Hepatocyte (in vitro differentiated cells): ENCODE measurements around the gene SPATC1L. TPM values are rescaled to one million over a fixed set of nuclear protein-coding genes. Genes with fewer than 3 reads are reported as not detected.

ENCODE experiments used
- DNase-seq: peaks from one replicate; pipeline ENCODE4 v3.0.0-alpha.2; 2016; ENCODE audit warnings: low spot score
- H2AFZ ChIP-seq: fragments of 200-600 bp; sonication (generic); 2 replicates; pipeline ENCODE4 v1.6.0; 2016; ENCODE audit warnings: antibody characterized with exemption, mild to moderate bottlenecking
- H3K27ac ChIP-seq: fragments of 200-600 bp; sonication (generic); 2 replicates; pipeline ENCODE4 v1.5.1; 2016; ENCODE audit warnings: mild to moderate bottlenecking
- H3K27me3 ChIP-seq: fragments of 200-600 bp; sonication (generic); 2 replicates; pipeline ENCODE4 v1.6.1; 2016
- H3K36me3 ChIP-seq: fragments of 200-600 bp; sonication (generic); replicated peaks from 2 replicates; pipeline ENCODE4 v1.5.1; 2016; ENCODE audit warnings: low read depth; ENCODE audit not compliant: insufficient read depth
- H3K4me1 ChIP-seq: fragments of 200-600 bp; sonication (generic); 2 replicates; pipeline ENCODE4 v1.5.1; 2016; ENCODE audit warnings: mild to moderate bottlenecking, moderate library complexity; ENCODE audit not compliant: insufficient read depth
- H3K4me2 ChIP-seq: fragments of 200-600 bp; sonication (generic); 2 replicates; pipeline ENCODE4 v1.6.0; 2016
- H3K4me3 ChIP-seq: fragments of 200-600 bp; sonication (generic); 2 replicates; pipeline ENCODE4 v1.5.1; 2016; ENCODE audit warnings: mild to moderate bottlenecking
- H3K79me2 ChIP-seq: fragments of 200-600 bp; sonication (generic); 2 replicates; pipeline ENCODE4 v1.6.0; 2017; ENCODE audit warnings: mild to moderate bottlenecking
- H3K9me2 ChIP-seq: fragments of 200-600 bp; sonication (generic); replicated peaks from 2 replicates; pipeline ENCODE4 v1.6.0; 2017; ENCODE audit warnings: mild to moderate bottlenecking; ENCODE audit not compliant: insufficient read depth
- H3K9me3 ChIP-seq: fragments of 200-600 bp; sonication (generic); 2 replicates; pipeline ENCODE4 v1.5.1; 2016; ENCODE audit warnings: low read depth, mild to moderate bottlenecking
- H4K20me1 ChIP-seq: fragments of 200-600 bp; sonication (generic); 2 replicates; pipeline ENCODE4 v1.6.0; 2016; ENCODE audit warnings: mild to moderate bottlenecking; ENCODE audit not compliant: insufficient read depth, poor library complexity, severe bottlenecking
- EZH2 ChIP-seq: fragments of 200-600 bp; sonication (generic); IDR thresholded peaks from 2 replicates; pipeline ENCODE4 v1.6.1; 2016; ENCODE audit warnings: antibody characterized with exemption, mild to moderate bottlenecking, borderline replicate concordance
- EZH2phosphoT487 ChIP-seq: fragments of 200-600 bp; sonication (generic); IDR thresholded peaks from one replicate; pipeline ENCODE4 v1.6.1; 2018; ENCODE audit warnings: antibody characterized with exemption, mild to moderate bottlenecking, low read depth, moderate library complexity; ENCODE audit not compliant: unreplicated experiment, severe bottlenecking
- WGBS: methylation state at CpG from one replicate; pipeline ENCODE4 v1.1.6; 2016; ENCODE audit warnings: low lambda C conversion rate; ENCODE audit errors: missing lambda C conversion rate; 5-methylcytosine and 5-hydroxymethylcytosine counted together
- polyA plus RNA-seq: library from polyadenylated mRNA; unstranded; fragments of >200 nt; fragmentation: Nextera tagmentation; extraction: Ambion mirVana; gene quantifications from 2 replicates; pipeline ENCODE4 v1.2.1, GENCODE V29; 2016
- total RNA-seq: library from RNA; depleted of rRNA; stranded (reverse); fragments of >200 nt; gene quantifications from 2 replicates; pipeline ENCODE4 v1.2.3, GENCODE V29; 2014
- TF ChIP-seq, protein P1 (sequence below): fragments of 200-600 bp; sonication (generic); IDR thresholded peaks from 2 replicates; pipeline ENCODE4 v1.5.1; 2016; ENCODE audit warnings: antibody characterized with exemption, mild to moderate bottlenecking; ENCODE audit not compliant: poor library complexity

SPATC1L gene
- total and polyA plus RNA-seq, 2 experiments from 2014 or later: 10.1 to 24.2 TPM

DNA sequence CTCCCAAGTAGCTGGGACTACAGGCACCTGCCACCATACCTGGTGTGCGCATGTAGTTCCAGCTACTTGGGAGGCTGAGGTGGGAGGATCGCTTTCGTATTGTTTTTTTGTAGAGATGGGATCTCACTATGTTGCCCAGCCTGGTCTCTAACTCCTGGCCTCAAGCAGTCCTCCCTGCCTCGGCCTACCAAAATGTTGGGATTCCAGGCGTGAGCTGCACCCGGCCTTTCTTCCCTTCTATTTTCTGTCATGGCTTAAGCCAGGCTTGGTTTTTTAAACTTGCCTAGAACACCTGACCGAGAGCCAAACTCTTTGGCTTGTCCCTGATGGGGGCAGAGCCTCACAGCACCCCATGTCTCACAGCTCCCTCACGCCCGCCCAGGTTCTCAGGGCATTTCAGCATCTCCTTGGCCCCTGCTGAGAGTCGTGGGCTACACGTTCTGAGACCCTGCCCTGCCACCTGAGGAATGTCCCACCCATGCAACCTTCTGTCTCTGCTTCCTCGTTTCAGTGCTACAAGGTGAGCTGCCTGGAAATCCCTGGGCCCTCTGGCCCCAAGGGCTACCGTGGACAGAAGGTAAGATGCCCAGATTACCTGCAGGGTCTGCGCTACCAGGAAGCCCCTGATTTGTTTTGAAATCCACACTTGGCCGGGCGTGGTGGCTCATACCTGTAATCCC lies 70.6 kb downstream of the SPATC1L start:
- WGBS: 97% methylated on average over 16 of the region's 16 CpGs
- Histone ChIP-seq H3K4me1 (no peaks in the 10 kb centered on the region), H3K79me2 (peaks cover 29% of the 10 kb centered on the region), H2AFZ (no peak overlapping the region), H3K36me3 (no peaks in the 10 kb centered on the region), H3K27ac (no peak overlapping the region), H3K9me2 (no peaks in the 10 kb centered on the region), H3K4me3 (no peak overlapping the region), H3K9me3 (no peaks in the 10 kb centered on the region), H3K4me2 (no peak overlapping the region), H4K20me1 (peaks cover 13% of the 10 kb centered on the region), H3K27me3 (no peaks in the 10 kb centered on the region)
- TF ChIP-seq EZH2 (no peak), EZH2phosphoT487 (no peak)
- TF ChIP-seq, protein P1, sequence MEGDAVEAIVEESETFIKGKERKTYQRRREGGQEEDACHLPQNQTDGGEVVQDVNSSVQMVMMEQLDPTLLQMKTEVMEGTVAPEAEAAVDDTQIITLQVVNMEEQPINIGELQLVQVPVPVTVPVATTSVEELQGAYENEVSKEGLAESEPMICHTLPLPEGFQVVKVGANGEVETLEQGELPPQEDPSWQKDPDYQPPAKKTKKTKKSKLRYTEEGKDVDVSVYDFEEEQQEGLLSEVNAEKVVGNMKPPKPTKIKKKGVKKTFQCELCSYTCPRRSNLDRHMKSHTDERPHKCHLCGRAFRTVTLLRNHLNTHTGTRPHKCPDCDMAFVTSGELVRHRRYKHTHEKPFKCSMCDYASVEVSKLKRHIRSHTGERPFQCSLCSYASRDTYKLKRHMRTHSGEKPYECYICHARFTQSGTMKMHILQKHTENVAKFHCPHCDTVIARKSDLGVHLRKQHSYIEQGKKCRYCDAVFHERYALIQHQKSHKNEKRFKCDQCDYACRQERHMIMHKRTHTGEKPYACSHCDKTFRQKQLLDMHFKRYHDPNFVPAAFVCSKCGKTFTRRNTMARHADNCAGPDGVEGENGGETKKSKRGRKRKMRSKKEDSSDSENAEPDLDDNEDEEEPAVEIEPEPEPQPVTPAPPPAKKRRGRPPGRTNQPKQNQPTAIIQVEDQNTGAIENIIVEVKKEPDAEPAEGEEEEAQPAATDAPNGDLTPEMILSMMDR: no peak
- no peak for DNase-seq

DNA sequence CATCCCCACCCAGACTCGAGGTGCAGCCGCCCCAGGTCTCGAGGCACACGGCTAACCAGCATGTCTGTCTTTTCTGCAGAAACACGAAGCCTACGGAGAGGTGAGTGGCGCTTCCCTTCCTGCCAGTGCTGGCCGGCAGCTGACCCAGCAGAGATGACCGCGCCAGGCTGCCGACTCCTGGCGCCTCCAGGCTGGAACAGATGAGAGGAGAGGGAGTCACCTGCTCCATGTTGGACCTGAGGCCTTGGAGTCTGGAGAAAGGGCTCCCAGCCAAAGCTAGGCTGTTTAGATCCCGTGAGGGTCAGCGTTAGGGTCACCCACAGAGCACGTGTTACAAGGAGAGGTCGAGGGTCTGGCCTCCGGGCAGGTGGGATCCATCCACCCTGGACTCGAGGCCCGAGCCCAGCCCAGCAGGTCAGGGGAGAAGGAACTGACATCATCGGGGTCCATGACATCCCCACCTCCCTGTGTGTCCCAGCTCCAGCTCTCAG lies 71.5 kb downstream of the SPATC1L start:
- no peak overlapping the region for H3K4me2 ChIP-seq
- no peaks in the 10 kb centered on the region for H3K9me2 ChIP-seq
- H3K4me1 ChIP-seq: no peaks in the 10 kb centered on the region
- no peak for DNase-seq
- WGBS: 97% methylated on average over 19 of the region's 20 CpGs
- TF ChIP-seq EZH2 (no peak), EZH2phosphoT487 (no peak)
- TF ChIP-seq, protein P1: no peak
- H3K27ac ChIP-seq: no peak overlapping the region
- no peaks in the 10 kb centered on the region for H3K27me3 ChIP-seq
- H3K36me3 ChIP-seq: no peaks in the 10 kb centered on the region
- peaks cover 13% of the 10 kb centered on the region for H4K20me1 ChIP-seq
- no peak overlapping the region for H2AFZ ChIP-seq
- no peaks in the 10 kb centered on the region for H3K9me3 ChIP-seq
- no peak overlapping the region for H3K4me3 ChIP-seq
- H3K79me2 ChIP-seq: peaks cover 38% of the 10 kb centered on the region

DNA sequence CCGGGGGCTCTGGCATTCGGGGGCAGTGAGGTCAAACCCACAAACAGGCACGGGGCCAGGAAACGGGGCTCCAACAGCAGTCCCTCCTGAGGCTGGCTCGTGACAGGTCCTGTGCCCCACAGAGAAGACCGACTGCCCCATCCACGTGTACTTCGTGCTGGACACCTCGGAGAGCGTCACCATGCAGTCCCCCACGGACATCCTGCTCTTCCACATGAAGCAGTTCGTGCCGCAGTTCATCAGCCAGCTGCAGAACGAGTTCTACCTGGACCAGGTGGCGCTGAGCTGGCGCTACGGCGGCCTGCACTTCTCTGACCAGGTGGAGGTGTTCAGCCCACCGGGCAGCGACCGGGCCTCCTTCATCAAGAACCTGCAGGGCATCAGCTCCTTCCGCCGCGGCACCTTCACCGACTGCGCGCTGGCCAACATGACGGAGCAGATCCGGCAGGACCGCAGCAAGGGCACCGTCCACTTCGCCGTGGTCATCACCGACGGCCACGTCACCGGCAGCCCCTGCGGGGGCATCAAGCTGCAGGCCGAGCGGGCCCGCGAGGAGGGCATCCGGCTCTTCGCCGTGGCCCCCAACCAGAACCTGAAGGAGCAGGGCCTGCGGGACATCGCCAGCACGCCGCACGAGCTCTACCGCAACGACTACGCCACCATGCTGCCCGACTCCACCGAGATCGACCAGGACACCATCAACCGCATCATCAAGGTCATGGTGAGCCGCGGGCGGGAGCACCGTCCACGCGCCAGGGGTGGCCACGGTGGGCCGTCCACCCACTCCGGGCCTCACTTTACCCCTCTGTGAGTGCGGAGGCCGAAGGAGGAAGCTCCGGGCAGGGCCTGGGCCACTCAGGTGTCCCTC lies 72.2 kb downstream of the SPATC1L start:
- Histone ChIP-seq H3K4me1 (no peaks in the 10 kb centered on the region), H3K36me3 (no peaks in the 10 kb centered on the region), H3K79me2 (peaks cover 45% of the 10 kb centered on the region), H2AFZ (no peak overlapping the region), H3K9me2 (no peaks in the 10 kb centered on the region), H3K4me2 (no peak overlapping the region), H4K20me1 (peaks cover 13% of the 10 kb centered on the region), H3K27me3 (no peaks in the 10 kb centered on the region), H3K9me3 (no peaks in the 10 kb centered on the region), H3K4me3 (no peak overlapping the region), H3K27ac (no peak overlapping the region)
- DNase-seq: no peak
- TF ChIP-seq, protein P1: no peak
- 97% methylated on average over 64 of the region's 69 CpGs for WGBS
